ENCODE results near the gene ESR2.

GRCh38 chr14:64092338-64092737 lies 201.8 kb downstream of the ESR2 start:
- TF ChIP-seq EZH2 (IDR thresholded peaks at IDR 0.05; ENCODE audit: borderline replicate concordance, low read length) (no peak), CTCF (conservative IDR thresholded peaks at IDR 0.05 in 1 of 2, IDR thresholded peaks at IDR 0.05 in 1 of 2; ENCODE audit: extremely low read depth in 1 of 2, insufficient read depth in 1 of 2, low read depth in 1 of 2, low read length in 2 of 2) (no peak)

Measured in mammary epithelial cell (primary cell).